ENCODE data around the gene CAPZA2.
"Not testable (repeated sequence)": the region's sequence is repeated elsewhere in the genome, so short reads cannot be mapped to it uniquely, and the experiment has no call there.

Gene CAPZA2

GRCh38 chr7:116920359-116920758 lies 58.0 kb downstream of the CAPZA2 start:
- DNase-seq (ENCODE audit: low read depth), result no peak

- no peak for DNase-seq (ENCODE audit: low read depth)
Observed at GRCh38 chr7:116922545-116922944, 60.2 kb downstream of the CAPZA2 start.

- no peak for DNase-seq (ENCODE audit: low read depth)
Observed at GRCh38 chr7:116924741-116925140, 62.4 kb downstream of the CAPZA2 start.

DNA sequence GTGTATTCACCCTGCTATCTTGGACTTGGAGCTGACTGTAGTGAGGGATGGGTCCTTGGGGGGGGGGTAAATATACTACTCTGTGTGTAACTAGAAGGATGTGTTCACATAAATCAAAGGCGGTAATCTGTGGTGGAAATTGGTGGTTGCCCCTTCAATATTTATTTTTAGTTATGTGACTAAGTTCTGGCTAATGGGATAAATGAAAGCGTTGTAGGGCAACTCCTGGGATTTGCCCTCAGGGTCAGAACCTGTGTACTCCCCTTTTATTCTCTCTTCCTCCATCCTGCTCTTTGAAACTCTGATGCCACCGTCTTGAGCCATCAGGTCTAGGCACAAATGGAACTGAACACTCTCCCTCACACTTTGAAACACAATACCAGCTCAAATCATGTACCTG lies 66.6 kb downstream of the CAPZA2 start:
- no peak for DNase-seq (ENCODE audit: low read depth)

DNA sequence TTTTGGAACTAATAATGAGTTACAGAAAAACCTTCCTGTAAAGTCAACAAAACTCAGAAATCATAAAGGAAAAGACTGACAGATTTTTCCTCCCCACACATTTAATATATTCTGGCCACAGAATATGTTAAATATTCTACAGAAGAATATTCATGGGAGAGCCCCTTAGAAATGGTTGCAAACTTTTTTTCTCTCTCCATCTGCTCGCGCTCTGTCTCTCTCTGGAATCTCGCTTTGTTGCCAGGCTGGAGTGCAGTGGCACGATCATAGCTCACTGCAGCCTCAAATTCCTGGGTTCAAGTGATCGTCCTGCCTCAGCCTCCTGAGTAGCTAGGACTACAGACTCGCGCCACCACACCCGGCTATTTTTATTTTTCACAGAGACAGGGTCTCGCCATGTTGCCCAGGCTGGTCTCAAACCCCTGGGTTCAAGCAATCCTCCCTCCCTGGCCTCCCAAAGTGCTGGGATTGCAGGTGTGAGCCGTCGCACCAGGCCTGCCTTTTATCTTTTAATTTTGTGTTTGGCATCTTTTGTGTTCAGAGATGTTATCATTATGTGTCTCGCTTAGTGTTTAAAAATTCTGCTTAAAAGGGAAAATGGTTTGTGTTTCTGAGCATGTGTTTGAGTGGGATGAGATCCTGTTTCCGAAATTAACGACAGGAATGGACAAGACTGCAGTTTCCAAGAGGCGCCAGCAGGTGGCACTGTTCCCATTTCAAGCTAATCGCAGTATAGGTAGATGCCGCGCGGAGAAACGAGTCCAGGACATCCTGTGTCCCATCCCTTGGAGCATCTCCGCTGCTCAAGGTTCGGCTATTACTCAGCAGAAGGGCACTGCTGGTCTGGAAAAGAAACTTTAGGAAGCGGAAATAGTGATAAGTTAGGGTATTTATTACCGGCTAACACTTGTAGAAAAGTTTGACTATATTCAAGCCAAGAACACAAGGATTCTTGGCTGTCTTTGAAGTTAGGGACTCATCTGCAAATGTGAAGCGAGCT lies 67.8 kb downstream of the CAPZA2 start:
- DNase-seq (ENCODE audit: low read depth), result peak; percentile 38

DNA sequence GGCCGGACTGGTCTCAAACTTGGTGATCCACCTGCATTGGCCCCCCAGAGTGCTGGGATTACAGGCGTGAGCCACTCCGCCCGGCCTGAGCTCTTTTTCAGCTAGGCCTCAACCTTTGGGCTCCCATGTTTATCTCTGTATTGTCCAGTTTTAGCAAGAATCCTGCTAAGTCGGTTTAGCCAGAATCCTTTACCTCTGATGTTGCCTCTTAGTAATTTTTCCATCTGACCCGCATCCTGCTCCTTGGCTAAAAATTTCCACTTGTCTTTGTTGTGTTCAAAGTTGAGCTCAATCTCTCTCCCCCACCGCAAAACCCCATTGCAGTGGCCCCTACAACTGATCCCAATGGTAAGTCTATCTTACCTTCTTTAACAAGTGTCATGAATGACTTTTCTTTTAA lies 70.2 kb downstream of the CAPZA2 start:
- no peak for DNase-seq (ENCODE audit: low read depth)

- no peak for DNase-seq (ENCODE audit: low read depth)
Observed at GRCh38 chr7:116933465-116933864, 71.1 kb downstream of the CAPZA2 start.

GRCh38 chr7:116934580-116934979 lies 72.2 kb downstream of the CAPZA2 start:
- no peak for DNase-seq (ENCODE audit: low read depth)

DNA sequence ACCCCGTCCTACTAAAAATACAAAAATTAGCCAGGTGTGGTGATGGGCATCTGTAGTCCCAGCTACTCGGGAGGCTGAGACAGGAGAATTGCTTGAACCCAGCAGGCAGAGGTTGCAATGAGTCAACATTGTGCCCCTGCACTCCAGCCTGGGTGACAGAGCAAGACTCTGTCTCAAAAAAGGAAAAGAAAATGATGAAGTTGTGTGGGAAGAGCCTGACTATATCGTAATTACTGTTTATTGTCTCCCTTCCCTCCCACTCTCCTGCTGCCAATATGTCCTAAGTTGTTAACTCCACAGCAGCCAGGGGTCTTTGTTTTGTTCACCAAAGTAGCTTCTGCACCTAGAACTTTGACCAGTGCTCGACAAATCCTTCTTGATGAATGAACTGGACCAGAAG lies 74.5 kb downstream of the CAPZA2 start:
- DNase-seq (ENCODE audit: low read depth), result not testable (repeated sequence)

DNA sequence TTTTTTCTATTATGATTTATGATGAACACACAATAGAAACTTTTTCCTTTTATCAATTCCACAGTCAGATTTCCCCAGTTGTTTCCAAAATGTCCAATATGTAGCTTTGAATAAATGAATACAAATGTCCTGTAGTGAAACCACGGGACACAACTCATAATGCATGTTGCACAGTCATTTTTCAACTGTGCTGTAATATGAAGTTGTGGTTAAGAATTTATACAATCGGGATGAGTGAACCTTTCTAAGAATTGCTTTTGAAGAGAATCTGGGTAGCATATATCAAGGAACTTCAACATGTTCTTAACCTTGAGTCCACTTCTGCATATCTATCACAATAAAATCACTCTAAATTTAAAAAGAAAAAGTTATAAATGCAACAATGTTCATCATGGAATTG lies 76.3 kb downstream of the CAPZA2 start:
- no peak for DNase-seq (ENCODE audit: low read depth)

DNA sequence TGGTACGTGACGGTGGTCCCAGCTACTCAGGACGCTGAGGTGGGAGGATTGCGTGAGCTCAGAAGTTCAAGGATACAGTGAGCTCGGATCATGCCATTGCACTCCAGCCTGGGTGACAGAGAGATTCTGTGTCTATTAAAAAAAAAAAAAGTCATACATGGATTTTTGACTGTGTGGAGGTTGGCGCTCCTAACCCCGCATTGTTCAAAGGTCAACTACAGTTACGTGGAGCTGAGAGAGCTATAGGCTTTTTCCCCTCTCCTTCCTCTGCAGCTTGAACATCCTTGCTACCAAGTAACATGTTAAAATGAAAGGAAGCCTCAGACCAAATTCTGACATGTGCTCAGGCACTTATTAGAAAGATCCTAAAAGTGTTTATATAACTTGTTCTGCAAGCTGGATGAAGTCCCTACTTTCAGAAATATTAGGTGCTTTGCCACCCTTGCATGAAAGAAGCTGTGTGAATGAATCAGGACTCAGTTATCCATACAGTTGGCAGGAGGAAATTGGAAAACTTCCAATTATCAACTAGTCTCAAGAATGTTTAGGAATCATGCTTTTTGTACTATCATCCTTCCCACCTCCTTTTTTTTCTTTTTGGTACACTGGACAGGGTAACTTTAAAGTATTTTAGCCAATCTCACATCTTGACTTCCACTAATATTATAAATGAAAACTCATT lies 78.4 kb downstream of the CAPZA2 start:
- DNase-seq (ENCODE audit: low read depth), result no peak

- no peak for DNase-seq (ENCODE audit: low read depth)
Observed at GRCh38 chr7:116942504-116942903, 80.1 kb downstream of the CAPZA2 start.

DNA sequence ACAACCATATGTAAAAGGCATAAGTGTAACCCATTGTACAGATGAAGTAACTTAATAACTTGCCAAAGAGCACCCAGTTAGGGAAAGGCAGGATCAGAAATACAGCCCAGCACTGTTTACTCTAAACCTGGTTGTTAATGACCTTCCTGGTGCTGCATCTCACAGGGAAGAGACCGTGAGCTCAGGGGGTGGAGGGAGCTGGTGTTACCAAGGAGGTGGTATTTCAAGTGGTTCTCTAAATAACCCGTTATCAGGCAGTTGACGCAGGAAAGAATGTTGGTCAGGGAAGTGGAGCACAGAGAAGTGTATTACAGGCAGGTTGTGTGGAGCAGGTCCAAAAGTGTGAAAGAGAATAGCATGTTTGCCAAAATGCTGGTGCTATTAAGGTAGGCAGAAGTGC lies 86.5 kb downstream of the CAPZA2 start:
- no peak for DNase-seq (ENCODE audit: low read depth)

DNA sequence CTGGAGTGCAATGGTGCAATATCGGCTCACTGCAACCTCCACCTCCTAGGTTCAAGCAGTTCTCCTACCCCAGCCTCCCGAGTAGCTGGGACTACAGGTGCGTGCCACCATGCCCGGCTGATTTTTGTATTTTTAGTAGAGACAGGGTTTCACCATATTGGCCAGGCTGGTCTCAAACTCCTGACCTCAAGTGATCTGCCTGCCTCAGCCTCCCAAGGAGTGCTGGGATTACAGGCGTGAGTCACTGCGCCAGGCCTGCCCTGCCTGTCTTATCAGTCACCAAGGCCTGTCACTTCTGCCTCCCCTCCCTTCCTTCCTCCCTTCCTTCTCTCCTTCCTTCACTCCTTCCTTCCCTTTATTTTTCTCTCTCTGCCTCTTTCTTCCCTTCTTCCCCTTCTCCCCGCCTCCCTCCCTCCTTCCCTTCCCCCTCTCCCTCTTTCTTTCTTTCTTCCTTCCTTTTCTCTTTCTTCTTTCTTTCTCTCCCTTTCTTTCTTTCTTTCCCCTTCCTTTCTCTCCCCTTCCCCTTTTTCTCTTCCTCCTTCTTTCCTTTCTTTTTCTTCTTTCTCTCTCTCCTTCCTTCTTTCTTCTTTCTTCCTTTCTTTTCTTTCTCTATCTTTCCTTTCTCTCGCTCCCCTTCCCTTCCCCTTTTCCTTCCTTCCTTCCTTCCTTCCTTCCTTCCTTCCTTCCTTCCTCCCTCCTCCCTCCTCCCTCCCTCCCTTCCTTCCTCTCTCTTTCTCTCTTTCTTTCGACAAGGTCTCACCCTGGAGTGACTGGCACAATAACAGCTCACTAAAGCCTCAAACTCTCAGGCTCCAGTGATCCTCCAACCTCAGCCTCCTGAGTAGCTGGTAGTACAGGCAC lies 87.8 kb downstream of the CAPZA2 start:
- DNase-seq (ENCODE audit: low read depth), result no peak

- DNase-seq (ENCODE audit: low read depth), result no peak
Observed at GRCh38 chr7:116950889-116951351, 88.5 kb downstream of the CAPZA2 start.

DNA sequence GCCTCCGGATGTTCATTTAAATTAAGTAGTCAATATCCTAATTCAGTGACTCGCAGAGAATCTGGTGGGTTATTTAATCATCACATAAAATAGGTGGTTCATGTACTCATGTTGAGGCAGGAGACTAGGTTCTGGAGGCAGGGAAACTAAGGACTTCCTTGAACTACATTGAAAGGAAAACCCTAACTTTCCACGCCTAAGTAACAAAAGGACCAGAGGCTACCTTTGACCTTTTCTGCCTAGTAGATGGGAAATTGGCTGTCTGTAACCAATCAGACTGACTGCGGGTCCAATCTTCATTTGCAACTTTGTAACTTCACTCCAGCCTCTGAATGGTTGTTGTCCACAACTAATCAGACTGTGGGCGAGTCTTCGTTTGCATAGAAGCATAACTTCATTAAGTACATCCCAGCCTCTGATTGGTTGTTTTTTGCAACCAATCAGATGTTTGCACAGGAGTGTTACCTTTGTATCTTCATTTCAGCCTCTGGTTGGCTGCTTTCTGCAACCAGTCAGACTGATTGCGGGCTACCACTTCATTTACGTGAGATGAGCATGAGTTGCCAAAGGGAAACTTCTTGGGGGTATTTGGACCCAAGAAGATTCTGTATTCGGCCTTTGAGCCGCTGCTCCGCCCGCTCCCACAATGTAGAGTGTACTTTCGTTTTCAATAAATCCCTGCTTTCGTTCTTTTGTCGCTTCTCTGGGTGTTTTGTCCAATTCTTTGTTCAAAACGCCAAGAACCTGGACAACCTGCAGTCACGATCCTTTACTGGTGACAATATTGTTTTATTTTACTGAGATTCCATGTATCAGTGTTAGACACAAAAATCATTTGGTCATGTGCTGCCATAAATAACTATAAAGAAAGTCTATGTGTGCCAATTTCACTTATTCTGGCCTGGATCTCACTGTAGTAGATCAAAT lies 89.2 kb downstream of the CAPZA2 start:
- no peak for DNase-seq (ENCODE audit: low read depth)

GRCh38 chr7:116952635-116953371 lies 90.4 kb downstream of the CAPZA2 start:
- DNase-seq (ENCODE audit: low read depth), result no peak

DNA sequence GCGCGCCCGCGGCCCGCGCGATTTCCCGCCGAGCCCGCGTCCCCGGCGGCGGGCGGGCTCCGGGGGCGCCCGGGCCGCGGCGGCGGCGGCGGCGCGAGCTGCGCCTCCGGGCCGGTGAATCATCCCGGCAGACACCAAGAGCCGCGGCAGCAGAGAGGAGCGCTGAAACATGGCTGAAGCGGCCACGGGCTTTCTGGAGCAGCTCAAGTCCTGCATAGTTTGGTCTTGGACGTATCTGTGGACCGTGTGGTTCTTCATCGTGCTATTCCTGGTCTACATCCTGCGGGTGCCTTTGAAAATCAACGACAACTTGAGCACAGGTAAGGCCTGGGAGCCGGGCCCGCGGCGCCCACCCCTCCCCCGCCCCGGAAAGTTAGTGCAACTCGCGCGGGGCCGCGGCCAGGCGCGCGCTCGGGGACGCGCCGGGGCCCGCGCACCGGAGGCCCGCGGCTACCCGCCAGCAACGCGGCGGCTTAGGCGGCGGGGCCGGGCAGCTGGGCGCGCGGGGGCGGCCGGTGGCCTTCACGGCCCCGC lies 91.1 kb downstream of the CAPZA2 start, which contains the start of gene ST7:
ST7 (plus strand) TSS at position 130 of the 534 bp plus-strand sequence; CDS start at position 170, 40 bp downstream.
- DNase-seq (ENCODE audit: low read depth), result peak; percentile 41

DNA sequence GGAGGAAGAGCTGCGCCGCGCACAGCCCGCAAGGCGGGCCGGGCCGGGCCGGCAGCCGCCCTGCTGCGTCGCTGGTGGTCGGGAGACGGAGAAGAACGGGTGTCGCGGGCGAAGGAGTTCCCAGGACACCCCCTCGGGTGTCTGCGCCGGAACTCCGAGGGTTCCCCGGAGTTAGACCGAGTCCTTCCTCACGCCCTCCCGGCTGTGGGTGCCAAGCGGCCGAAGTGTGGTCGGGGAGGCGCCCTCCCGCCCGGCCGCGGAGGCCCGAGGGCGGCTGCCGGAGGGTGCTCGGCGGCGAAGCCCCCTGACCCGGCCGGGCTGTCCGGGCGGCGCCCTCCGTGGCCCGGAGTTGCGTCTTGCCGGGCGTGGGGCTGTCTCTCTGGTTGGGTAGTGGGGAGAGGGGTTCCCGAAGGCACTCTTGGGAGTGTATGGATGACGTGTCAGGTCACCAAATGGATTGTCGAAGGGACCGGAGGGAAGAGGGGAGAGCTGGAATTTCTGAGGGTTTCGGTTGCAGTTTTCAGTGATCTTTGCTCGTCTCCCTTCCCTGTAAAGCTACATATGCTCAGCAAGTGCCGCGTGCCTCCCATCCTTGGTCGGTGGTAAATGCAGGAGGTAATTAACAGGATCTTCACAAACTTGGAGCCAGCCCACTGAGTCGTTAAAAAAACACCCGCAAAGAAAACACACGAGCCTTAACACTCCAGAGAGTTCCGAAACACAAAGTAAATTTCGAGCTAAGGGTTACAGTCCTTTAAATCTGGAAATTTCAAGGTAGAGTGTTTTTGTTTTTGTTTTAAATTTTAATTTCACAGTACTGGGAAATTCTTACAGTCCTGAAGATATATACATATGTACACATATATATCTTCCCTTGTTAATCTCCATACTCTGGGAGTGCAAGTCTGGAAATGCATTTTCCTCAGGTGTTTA lies 91.8 kb downstream of the CAPZA2 start:
- no peak for DNase-seq (ENCODE audit: low read depth)
